GM12891 (cell line): ENCODE measurements around the gene PLCB2.
A peak's percentile ranks its signal among the peaks of the same experiment; 100 is the strongest.

Source experiments
- DNase-seq: peaks from one replicate; pipeline ENCODE4 v3.0.0; 2011; ENCODE audit warnings: low spot score; ENCODE audit not compliant: insufficient read length
- FAIRE-seq: peaks from 2 replicates; lab custom pipeline; 2011; peaks lifted over from hg19 to GRCh38; lab: Jason Lieb, UNC
- PAX5 ChIP-seq: IDR thresholded peaks from 2 replicates; pipeline ENCODE4 v1.6.1; 2011; ENCODE audit warnings: low read length, moderate library complexity, mild to moderate bottlenecking; ENCODE audit not compliant: insufficient read depth, severe bottlenecking
- POLR2A ChIP-seq: IDR thresholded peaks from 2 replicates; pipeline ENCODE4 v1.6.1; 2011; ENCODE audit warnings: low read depth, low read length, control low read depth
- POLR2AphosphoS5 ChIP-seq: IDR thresholded peaks from 2 replicates; pipeline ENCODE4 v1.6.1; 2011; ENCODE audit warnings: low read depth, low read length, control low read depth
- POU2F2 ChIP-seq: IDR thresholded peaks from 2 replicates; pipeline ENCODE4 v1.6.1; 2011; ENCODE audit warnings: low read depth, mild to moderate bottlenecking, control low read depth, low read length, moderate library complexity
- SPI1 ChIP-seq: IDR thresholded peaks from 2 replicates; pipeline ENCODE4 v1.6.1; 2011; ENCODE audit warnings: low read depth, low read length, control low read depth
- TAF1 ChIP-seq: IDR thresholded peaks from 2 replicates; pipeline ENCODE4 v1.6.1; 2011; ENCODE audit warnings: low read depth, low read length, control low read depth

PLCB2 gene

DNA sequence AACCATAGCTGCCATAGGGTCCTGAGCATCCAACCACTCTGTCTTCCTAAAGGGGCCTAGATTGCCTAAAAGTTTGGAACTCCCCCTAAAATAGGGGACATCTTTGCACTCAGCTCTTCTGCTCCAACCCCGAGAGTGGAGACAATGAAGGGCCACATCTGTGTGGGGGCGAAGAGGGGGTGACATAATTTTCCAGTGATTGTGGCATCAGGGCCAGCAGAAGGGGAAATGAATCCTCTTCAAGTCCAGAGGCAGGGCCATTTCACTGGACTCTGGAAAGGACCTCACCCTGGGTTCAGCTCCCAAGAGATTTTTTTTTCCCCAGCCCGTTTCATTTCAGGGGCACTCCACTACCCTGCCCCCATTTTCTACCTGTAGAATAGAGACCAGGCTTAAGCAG is 20.2 kb downstream of the PLCB2 start:
- FAIRE-seq (no peak), DNase-seq (no peak)
- TF ChIP-seq SPI1, result no peak

DNA sequence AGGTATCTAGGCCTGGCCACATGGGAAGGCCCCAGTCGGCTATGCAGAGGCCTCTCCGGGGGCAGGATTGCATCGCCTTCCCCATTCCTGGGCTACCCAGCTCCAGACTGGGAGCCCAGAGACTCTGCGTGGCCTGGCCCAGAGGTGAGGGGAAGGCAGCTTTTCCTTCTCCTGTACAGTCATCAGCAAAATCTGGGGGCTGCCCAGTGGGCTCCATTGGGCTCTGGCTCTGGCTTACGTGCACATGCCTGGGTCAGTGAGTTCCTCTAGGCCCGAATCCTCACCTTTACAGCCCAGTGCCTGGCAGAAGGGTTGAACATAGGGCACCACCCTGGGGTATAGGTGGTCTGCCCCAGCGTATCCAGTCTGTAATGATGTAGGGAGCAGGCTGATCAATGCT is 20.9 kb downstream of the PLCB2 start:
- TF ChIP-seq POLR2A (no peak), PAX5 (no peak), POLR2AphosphoS5 (no peak), SPI1 (no peak), TAF1 (no peak)
- DNase-seq, result no peak
- no peak for FAIRE-seq

DNA sequence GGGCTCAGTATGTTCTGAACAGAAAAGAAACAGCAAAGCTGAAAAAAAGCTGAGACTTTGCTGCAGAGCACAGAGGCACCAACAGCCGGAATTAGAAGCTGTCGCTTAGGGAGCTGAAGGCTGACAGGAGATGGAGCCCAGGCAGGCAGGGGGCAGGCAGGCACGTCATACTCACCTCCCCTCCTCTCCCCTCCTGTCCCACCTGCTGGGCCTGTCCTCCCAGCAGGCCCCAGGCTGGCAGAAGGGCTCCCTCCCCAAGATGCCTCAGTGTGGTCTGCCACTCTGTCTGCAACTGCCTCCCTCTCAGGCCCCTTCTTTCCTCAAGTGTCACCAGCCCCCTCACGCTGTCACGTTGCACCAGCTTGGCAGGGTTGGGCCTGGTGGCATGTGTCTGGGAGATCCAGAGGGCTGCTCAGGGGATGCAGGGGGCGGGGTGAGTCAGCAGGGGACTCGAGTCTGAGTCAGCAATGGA is 21.6 kb downstream of the PLCB2 start:
- FAIRE-seq (no peak), DNase-seq (no peak)
- TF ChIP-seq POLR2AphosphoS5, result no peak
- TF ChIP-seq POLR2A, result no peak
- TF ChIP-seq PAX5, result no peak
- no peak for TF ChIP-seq SPI1

DNA sequence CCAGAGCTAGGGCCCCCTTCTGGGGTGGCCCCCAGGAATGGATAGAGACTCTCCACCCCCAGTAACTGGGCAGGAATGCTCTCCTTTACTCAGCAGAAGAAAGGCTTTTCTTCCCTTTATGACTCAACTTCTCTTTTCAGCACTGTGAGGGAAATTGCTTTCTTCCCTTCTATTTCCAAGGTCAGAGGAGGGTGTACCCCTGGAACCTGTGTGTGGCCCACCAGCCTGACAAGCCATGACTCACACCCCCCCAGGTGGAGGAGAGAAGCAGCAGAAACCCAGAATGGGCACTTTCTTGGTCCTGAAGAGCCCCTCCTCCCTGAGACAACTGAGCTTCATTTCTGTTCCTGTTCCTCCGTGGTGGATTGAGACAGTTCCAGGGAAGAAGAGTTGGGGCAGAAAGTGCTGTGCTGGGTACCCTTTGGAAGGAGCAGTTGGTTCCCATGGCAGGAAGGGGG is 22.2 kb downstream of the PLCB2 start:
- TF ChIP-seq TAF1, result no peak
- TF ChIP-seq SPI1, result no peak
- no peak for TF ChIP-seq POU2F2
- TF ChIP-seq PAX5, result no peak
- TF ChIP-seq POLR2AphosphoS5, result no peak
- no peak for TF ChIP-seq POLR2A
- FAIRE-seq, result no peak
- DNase-seq, result no peak

DNA sequence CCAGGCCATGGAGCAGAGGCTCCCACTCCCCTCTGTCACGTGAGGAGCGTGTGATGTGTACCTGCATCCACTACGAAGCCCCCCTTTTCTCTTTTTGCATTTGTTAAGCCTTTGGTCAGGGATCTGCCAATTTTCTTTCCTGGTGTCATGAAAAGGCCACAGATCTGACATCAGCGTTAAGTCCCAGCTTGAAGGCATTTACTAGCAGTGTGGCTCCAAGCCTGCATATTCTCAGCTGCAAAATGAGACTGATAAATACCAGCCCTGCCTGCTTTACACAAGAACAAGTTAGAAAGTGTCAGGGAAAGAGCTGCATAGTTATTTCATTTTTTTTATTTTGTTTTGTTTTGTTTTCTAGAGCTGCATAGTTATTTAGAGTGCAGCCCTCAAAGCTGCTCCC is 22.6 kb downstream of the PLCB2 start:
- no peak for TF ChIP-seq PAX5
- TF ChIP-seq TAF1, result no peak
- TF ChIP-seq POLR2AphosphoS5, result no peak
- no peak for TF ChIP-seq POLR2A
- no peak for TF ChIP-seq POU2F2
- TF ChIP-seq SPI1, result no peak

DNA sequence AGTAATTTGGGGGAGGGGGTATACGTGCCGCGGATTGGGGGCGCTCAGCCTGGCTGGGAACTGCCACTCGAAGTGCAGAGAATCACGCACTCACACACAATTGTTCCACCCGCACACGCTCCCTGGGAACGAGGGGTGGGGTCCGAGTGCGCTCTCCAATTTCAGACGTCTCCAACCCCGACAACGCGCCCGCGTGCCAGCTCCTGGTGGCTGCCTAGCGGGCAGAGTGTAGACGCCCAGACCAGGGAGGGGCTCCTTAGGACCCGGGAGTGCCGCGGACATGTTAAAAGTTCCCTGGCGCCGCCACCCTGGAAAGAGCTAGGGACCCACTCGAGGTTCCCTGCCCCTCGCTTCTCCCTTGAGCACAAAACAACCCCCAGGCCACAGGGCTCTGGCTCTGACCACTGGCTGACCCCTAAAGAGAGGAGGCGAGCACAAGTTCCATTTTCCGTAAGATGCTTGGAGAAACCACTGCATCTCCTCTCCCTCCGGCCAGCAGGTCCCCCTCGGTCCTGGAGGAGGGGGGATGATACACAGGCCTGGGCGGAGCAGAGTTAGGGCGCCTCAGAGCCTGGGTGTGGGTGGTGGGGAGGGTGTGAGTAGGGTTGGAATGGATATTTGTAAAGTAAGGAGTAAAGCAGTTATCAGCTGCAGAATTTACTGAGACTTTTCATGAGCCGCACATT is 24.0 kb downstream of the PLCB2 start:
- TF ChIP-seq POLR2A (no peak), PAX5 (no peak), POLR2AphosphoS5 (no peak), POU2F2 (no peak), TAF1 (no peak), SPI1 (no peak)
- FAIRE-seq (no peak), DNase-seq (no peak)

More for the DNA sequence above, 22.6 kb downstream of the PLCB2 start:
- no peak for FAIRE-seq
- no peak for DNase-seq

DNA sequence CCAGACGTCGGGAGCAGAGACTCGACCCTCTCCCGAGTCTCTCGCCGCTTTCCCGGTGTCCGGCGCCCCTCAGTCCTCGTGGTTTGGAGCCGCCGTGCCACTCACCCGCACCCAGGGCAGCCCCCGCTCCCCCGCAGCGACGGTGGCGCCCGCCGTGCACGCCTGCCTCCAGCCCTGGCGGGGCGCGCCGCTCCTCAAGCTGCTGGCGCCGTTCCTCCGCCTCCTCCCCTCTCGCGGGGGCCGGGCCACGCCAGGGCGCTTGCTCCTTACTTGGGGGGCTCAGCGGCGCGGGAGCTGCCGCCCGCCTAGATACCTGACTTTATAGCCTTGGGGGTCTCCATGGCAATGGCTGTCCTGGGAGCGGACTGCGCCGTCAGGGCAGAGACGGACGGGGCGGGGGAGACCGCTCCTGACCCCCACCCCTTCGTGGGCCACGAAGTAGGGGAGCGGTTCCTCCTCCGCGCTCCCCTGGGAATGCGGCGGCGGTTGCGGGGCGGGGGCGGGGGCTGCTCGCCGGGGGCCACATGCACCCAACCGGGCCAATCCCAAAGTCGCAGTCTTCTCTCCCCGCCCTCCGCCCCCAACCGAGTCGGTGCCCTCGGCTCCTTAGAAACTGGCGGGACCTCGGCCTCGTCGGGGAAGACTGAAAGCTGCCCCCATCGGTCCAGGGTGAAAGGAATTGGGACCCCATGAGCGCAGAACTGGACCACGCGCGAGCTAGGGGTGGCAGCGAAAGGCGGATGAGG is 24.7 kb downstream of the PLCB2 start, which contains the start of gene ANKRD63:
ANKRD63 (minus strand) TSS at position 196 of the 746 bp plus-strand sequence. CDS start 478 bp downstream, outside the sequence.
- DNase-seq, result peak; percentile 71
- TF ChIP-seq SPI1, result no peak
- no peak for FAIRE-seq

DNA sequence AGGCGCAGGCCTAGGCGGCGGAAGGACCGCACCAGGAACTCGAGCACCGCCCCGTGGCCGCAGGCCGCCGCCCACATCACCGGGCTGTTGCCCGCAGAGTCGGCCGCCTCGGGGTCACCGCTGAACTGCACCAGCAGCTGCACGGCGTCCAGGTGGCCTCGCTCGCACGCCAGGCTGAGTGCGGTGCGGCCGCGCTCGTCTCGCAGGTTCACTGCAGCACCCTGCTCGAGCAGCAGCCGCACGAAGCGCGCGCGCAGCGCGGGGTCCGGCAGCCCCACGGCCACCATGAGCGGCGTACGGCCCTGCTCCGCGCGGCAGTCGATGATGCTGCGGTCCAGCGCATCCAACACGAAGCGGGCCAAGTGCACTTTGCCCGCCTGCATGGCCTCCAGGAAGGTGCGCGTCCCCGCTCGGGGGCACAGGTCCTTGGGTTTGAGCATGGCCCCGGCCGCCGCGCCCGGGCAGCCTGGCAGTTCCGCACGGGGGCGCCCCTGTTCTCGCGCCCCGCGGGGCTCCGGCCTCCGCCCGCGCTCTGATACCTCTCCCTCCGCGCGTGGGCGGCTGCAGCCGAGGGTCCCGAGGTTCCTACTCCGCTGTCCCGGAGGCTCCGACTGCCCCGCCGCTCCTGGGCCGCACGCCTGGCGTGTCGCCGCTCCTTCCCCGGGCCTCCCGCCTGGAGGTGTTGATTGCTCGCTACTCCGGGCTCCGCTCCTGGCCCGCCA is 25.4 kb downstream of the PLCB2 start:
- peak; percentile 75 for DNase-seq
- peak; percentile 90 for FAIRE-seq
- TF ChIP-seq PAX5 (no peak), POLR2A (no peak), POU2F2 (no peak), TAF1 (no peak), SPI1 (no peak), POLR2AphosphoS5 (no peak)

DNA sequence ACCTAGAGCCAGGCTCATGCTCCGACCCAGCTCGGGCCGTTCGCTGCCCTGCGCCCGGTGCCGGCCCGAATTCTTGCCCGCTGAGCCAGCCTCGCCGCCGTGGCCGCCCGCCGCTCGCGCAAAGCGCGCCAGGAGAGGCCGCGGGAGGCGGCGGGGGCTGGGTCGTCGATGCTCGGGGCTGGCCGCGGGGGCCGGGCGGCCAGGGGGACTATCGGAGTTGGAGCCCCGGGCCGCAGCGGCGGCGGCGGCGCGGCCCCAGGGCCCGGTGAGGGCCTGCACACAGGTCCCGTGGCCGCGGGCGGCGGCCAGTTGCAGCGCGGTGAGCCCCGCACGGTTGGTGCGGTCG is 26.0 kb downstream of the PLCB2 start:
- DNase-seq (no peak), FAIRE-seq (peak; percentile 5)
- TF ChIP-seq POLR2A (no peak), SPI1 (no peak), POU2F2 (no peak), PAX5 (no peak), TAF1 (no peak), POLR2AphosphoS5 (no peak)

DNA sequence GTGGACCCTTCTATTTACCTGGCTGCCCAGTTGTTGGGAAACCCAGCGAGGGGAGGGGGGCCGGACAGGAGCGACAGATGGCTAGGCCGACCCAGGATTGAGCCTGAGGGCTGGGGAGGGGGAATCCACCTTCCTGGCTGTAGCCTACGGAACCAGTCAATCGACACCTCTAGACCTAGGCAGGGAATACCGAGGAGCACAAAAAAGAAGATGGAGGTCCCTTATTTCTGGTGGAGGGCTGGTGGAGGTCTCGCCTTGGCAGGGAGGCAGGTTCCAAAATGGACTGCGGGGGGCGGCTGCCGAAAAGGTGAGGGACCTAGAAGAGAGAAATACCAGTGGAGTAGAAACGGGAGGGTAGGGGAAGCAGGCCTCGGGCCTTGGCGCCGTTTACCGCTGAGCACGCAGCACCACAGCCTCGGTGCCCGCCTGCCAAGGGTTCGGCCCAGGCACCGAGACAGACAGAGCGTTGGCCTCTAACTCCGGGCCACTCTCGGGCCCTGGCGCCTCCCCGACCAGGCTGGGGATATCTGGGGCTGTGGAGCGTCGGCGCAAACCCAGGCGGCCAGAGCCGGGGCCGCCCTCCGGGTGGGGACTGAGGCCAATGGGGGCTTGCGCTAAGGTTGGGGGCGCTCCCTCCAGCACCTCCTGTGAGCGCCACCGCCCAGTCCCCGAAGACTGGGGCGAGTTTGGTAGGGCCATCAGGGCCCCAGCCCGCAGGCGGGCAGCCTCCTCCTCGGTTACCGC is 26.5 kb downstream of the PLCB2 start:
- TF ChIP-seq SPI1, result no peak
- FAIRE-seq, result no peak
- DNase-seq, result no peak
